BE2C (cell line): ENCODE results near the gene AOX1.

Source experiments
- DNase-seq: peaks from one replicate; pipeline ENCODE4 v3.0.0-alpha.2; 2020
- H3K27me3 ChIP-seq: fragments of 250-450 bp; sonication (Bioruptor Pico); 2 replicates; pipeline ENCODE4 v1.5.1; 2020; ENCODE audit warnings: mild to moderate bottlenecking
- H3K36me3 ChIP-seq: fragments of 250-450 bp; sonication (Bioruptor Pico); 2 replicates; pipeline ENCODE4 v1.5.1; 2020; ENCODE audit warnings: mild to moderate bottlenecking
- H3K4me1 ChIP-seq: fragments of 250-450 bp; sonication (Bioruptor Pico); 2 replicates; pipeline ENCODE4 v1.5.1; 2020
- H3K4me3 ChIP-seq: 2 replicates; pipeline ENCODE4 v1.5.1; 2011; ENCODE audit warnings: low read depth, low read length
- H3K9me3 ChIP-seq: fragments of 250-450 bp; sonication (Bioruptor Pico); 2 replicates; pipeline ENCODE4 v1.5.1; 2020
- TF ChIP-seq, protein P1 (sequence below): IDR thresholded peaks from 2 replicates; pipeline ENCODE4 v1.5.1; 2012; ENCODE audit warnings: mild to moderate bottlenecking, low read depth, low read length

AOX1 gene

DNA sequence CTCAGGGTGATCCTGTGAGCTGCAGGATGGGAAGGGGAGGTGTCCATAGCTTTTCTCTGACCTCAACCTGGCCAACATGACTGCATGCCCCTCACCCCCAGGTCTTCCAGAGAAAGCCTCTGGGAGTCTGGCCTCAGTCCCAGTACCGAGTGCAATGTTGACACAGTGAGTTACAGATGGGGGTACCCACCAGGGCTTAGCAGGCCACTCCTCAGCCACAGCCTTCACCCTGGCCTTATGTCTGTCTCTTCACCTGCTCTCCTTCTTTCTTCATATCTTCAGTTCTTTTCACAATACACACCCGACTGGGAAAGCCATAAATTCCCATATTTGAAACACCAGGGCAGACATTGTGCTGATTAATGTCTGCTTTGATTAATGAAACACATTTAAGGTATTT, 33.5 kb downstream of the AOX1 start:
- Histone ChIP-seq H3K4me3 (no peak overlapping the region), H3K9me3 (no peaks in the 10 kb centered on the region), H3K36me3 (no peaks in the 10 kb centered on the region), H3K27me3 (no peaks in the 10 kb centered on the region), H3K4me1 (no peaks in the 10 kb centered on the region; the same call in 1 of the 2 replicates)
- TF ChIP-seq, protein P1, sequence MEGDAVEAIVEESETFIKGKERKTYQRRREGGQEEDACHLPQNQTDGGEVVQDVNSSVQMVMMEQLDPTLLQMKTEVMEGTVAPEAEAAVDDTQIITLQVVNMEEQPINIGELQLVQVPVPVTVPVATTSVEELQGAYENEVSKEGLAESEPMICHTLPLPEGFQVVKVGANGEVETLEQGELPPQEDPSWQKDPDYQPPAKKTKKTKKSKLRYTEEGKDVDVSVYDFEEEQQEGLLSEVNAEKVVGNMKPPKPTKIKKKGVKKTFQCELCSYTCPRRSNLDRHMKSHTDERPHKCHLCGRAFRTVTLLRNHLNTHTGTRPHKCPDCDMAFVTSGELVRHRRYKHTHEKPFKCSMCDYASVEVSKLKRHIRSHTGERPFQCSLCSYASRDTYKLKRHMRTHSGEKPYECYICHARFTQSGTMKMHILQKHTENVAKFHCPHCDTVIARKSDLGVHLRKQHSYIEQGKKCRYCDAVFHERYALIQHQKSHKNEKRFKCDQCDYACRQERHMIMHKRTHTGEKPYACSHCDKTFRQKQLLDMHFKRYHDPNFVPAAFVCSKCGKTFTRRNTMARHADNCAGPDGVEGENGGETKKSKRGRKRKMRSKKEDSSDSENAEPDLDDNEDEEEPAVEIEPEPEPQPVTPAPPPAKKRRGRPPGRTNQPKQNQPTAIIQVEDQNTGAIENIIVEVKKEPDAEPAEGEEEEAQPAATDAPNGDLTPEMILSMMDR: no peak
- no peak for DNase-seq

DNA sequence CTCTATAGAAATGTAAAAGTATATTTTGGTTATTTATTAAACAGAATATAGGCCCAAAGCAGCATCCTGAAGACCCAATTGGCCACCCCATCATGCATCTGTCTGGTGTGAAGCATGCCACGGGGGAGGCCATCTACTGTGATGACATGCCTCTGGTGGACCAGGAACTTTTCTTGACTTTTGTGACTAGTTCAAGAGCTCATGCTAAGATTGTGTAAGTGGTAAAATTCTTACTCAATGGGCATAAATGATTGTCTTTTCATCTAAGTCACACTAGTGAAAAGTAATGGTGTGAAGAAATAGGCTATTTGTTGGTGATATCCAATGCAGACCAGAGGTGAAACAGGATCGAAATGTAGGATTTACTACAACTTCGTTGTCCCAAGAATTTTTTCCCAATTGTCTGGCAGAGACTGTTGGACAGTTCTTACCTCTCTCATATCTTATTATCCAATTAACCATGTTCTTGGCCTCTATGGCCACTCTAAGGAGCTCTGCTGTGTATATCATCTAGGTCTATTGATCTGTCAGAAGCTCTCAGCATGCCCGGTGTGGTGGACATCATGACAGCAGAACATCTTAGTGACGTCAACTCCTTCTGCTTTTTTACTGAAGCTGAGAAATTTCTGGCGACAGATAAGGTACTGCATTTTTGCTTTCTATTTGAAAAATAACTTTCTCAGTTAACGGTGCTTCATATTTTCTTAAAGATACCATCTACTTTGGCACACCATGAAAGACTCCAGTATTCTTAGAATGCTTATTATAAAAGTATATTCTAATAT, 35.0 kb downstream of the AOX1 start:
- no peak overlapping the region for H3K4me3 ChIP-seq
- no peaks in the 10 kb centered on the region; the same call in 1 of the 2 replicates for H3K4me1 ChIP-seq
- TF ChIP-seq, protein P1: no peak
- no peaks in the 10 kb centered on the region for H3K9me3 ChIP-seq
- H3K27me3 ChIP-seq: no peaks in the 10 kb centered on the region
- H3K36me3 ChIP-seq: no peaks in the 10 kb centered on the region
- DNase-seq: no peak

DNA sequence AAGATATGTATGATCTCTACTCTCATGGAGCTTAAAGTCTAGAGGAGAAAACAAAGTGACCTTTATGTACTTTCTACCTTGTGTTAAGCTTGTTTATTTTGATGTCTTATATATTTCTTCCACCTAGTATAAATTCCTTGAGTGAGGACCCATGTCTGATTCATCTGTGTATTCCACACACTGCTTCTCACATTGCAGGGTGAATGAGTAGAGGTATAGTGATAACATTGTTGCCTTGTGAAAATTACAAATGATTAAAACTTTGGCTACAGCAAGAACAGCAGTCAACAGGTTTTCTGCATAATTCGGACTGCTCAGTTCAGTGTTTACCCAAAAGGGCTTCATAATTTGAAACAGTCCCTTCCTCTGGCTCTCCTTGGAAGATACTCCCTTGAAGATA, 36.3 kb downstream of the AOX1 start:
- Histone ChIP-seq H3K4me3 (no peak overlapping the region), H3K27me3 (no peaks in the 10 kb centered on the region), H3K36me3 (no peaks in the 10 kb centered on the region), H3K9me3 (no peaks in the 10 kb centered on the region), H3K4me1 (no peaks in the 10 kb centered on the region; the same call in 1 of the 2 replicates)
- TF ChIP-seq, protein P1: no peak
- DNase-seq: no peak

DNA sequence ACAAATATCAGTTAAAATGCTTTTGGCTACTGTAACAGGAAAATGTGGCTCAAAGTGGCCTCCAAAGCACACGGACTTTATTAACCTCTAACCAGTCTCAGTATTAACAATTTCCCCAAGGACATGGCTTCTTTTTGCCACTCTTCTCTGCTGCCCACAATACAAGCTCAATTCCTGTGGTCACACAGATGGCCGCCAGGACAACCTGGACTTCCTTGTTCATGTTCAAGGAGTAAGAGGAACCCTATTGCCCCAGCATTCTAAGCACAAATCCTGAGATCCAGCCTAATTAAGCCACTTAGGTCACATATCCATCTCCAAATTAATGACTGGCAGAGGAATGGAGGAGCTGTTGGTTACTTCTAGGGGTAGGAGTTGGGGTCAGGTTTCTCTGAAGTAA, 38.2 kb downstream of the AOX1 start:
- Histone ChIP-seq H3K27me3 (no peaks in the 10 kb centered on the region), H3K4me3 (no peak overlapping the region), H3K9me3 (no peaks in the 10 kb centered on the region), H3K4me1 (no peaks in the 10 kb centered on the region; the same call in 1 of the 2 replicates), H3K36me3 (no peaks in the 10 kb centered on the region)
- DNase-seq: no peak
- TF ChIP-seq, protein P1: no peak

DNA sequence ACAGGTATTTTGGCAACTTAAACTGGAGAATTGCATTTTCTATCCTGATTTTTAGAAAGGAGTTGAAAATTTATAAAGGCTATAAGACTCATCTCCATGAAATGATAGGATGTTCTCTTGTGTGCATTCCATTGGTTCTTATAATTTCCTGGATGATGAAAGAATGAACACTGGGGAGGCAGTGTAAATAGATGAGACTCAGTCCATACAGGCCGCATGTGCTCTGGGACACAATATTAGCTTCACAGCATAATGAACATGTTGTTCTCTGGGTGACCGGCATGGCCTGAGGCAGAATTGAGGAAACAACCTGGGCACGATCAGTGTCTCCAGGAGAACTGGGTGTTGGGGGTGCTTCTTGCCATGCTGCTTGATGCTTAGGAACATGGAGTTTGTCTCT, 38.8 kb downstream of the AOX1 start:
- Histone ChIP-seq H3K9me3 (no peaks in the 10 kb centered on the region), H3K4me3 (no peak overlapping the region), H3K4me1 (no peaks in the 10 kb centered on the region), H3K36me3 (no peaks in the 10 kb centered on the region), H3K27me3 (no peaks in the 10 kb centered on the region)
- no peak for DNase-seq
- TF ChIP-seq, protein P1: no peak

DNA sequence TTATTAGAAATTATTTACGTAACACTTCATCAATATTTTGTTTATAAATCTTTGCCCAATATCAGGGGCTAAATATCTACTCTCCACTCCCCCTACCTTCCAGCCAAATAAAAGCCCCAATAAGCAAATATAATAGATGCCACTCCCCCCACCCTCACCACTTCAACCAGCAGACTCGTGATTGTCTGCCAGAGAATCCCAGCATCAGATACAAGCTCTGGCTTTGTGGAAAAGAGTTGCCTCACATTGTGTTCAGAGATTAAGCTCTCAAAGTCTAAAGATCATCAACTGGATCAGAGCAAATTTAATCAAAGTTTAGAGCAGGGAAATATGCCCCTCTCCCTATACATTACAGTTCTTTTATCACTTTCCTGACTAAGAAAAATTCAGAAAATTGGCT, 39.5 kb downstream of the AOX1 start:
- DNase-seq: no peak
- no peaks in the 10 kb centered on the region for H3K27me3 ChIP-seq
- TF ChIP-seq, protein P1: no peak
- H3K4me1 ChIP-seq: no peaks in the 10 kb centered on the region
- no peaks in the 10 kb centered on the region for H3K9me3 ChIP-seq
- H3K4me3 ChIP-seq: no peak overlapping the region
- H3K36me3 ChIP-seq: no peaks in the 10 kb centered on the region
